WTC11 (cell line): ENCODE measurements around the gene CACHD1. TPM values are rescaled to one million over a fixed set of nuclear protein-coding genes. Genes with fewer than 3 reads are reported as not detected.

Source experiments
- ATAC-seq: fragments of 200-7000 bp; cut with Tn5 transposase; 2 replicates; pipeline ENCODE4 v1.10.0; 2021; ENCODE audit warnings: mild to moderate bottlenecking, moderate library complexity
- CTCF ChIA-PET: fragments of 300-600 bp; sonication (Branson Sonifier 250); formaldehyde crosslinking; loops from one replicate; lab custom pipeline; 2021; ENCODE audit warnings: antibody characterized with exemption; lab: Charles Lee
- POLR2A ChIA-PET: fragments of 350-600 bp; sonication (Branson Sonifier 250); formaldehyde crosslinking; loops from one replicate; lab custom pipeline; 2021; ENCODE audit warnings: antibody characterized with exemption; lab: Charles Lee
- DNase-seq: peaks from one replicate; pipeline ENCODE4 v3.0.0; 2021; ENCODE audit warnings: low spot score
- H3K27ac Mint-ChIP-seq: 2 replicates; pipeline ENCODE4 v1.8.0; 2021; ENCODE audit warnings: mixed read lengths
- H3K27me3 Mint-ChIP-seq: 2 replicates; pipeline ENCODE4 v1.8.0; 2021; ENCODE audit warnings: low read depth, mild to moderate bottlenecking, moderate library complexity, mixed read lengths
- H3K36me3 Mint-ChIP-seq: 2 replicates; pipeline ENCODE4 v1.8.0; 2021; ENCODE audit warnings: mixed read lengths
- H3K4me1 Mint-ChIP-seq: 2 replicates; pipeline ENCODE4 v1.8.0; 2022; ENCODE audit warnings: mixed read lengths
- H3K4me3 Mint-ChIP-seq: 2 replicates; pipeline ENCODE4 v1.8.0; 2021; ENCODE audit warnings: mild to moderate bottlenecking, moderate library complexity, mixed read lengths
- H3K9me3 Mint-ChIP-seq: 2 replicates; pipeline ENCODE4 v1.8.0; 2021; ENCODE audit warnings: mixed read lengths
- CREB1 ChIP-seq: sonication (generic); formaldehyde crosslinking; IDR thresholded peaks from 2 replicates; pipeline ENCODE4 v1.8.0; 2023; ENCODE audit warnings: mild to moderate bottlenecking, missing genetic modification reagents
- E2F1 ChIP-seq: sonication (generic); formaldehyde crosslinking; IDR thresholded peaks from 2 replicates; pipeline ENCODE4 v1.8.0; 2022; ENCODE audit warnings: mild to moderate bottlenecking, missing genetic modification reagents
- EMX1 ChIP-seq: fragments of 250-450 bp; sonication (Bioruptor Pico); IDR thresholded peaks from 2 replicates; pipeline ENCODE4 v1.8.0; 2021; ENCODE audit warnings: mild to moderate bottlenecking
- FOXP1 ChIP-seq: sonication (generic); formaldehyde crosslinking; IDR thresholded peaks from 2 replicates; pipeline ENCODE4 v1.8.0; 2022; ENCODE audit warnings: missing genetic modification reagents, mild to moderate bottlenecking, moderate library complexity, borderline replicate concordance
- HMGA2 ChIP-seq: fragments of 250-450 bp; sonication (Bioruptor Pico); IDR thresholded peaks from 2 replicates; pipeline ENCODE4 v1.4.0; 2021; ENCODE audit warnings: mild to moderate bottlenecking, moderate library complexity
- IRF2 ChIP-seq: sonication (generic); formaldehyde crosslinking; IDR thresholded peaks from 2 replicates; pipeline ENCODE4 v1.8.0; 2022; ENCODE audit warnings: low read depth, missing genetic modification reagents, borderline replicate concordance
- MXD4 ChIP-seq: fragments of 250-450 bp; sonication (Bioruptor Pico); IDR thresholded peaks from 2 replicates; pipeline ENCODE4 v1.8.0; 2021; ENCODE audit warnings: mild to moderate bottlenecking, moderate library complexity, borderline replicate concordance
- NFE2L1 ChIP-seq: sonication (generic); formaldehyde crosslinking; IDR thresholded peaks from 2 replicates; pipeline ENCODE4 v1.8.1; 2023; ENCODE audit warnings: missing genetic modification reagents
- NFYB ChIP-seq: sonication (generic); formaldehyde crosslinking; conservative IDR thresholded peaks from 2 replicates; pipeline ENCODE4 v1.8.0; 2022; ENCODE audit warnings: low read depth, missing genetic modification reagents
- NR3C1 ChIP-seq: sonication (generic); formaldehyde crosslinking; conservative IDR thresholded peaks from 2 replicates; pipeline ENCODE4 v1.8.1; 2023; ENCODE audit warnings: low read depth, mild to moderate bottlenecking, missing genetic modification reagents
- SMAD3 ChIP-seq: sonication (generic); formaldehyde crosslinking; IDR thresholded peaks from 2 replicates; pipeline ENCODE4 v1.8.0; 2022; ENCODE audit warnings: missing genetic modification reagents, mild to moderate bottlenecking, borderline replicate concordance
- TCF7 ChIP-seq: sonication (generic); formaldehyde crosslinking; IDR thresholded peaks from 2 replicates; pipeline ENCODE4 v1.8.0; 2022; ENCODE audit warnings: mild to moderate bottlenecking, low read depth, missing genetic modification reagents, moderate library complexity
- TEAD4 ChIP-seq: sonication (generic); formaldehyde crosslinking; IDR thresholded peaks from 2 replicates; pipeline ENCODE4 v1.8.0; 2022; ENCODE audit warnings: mild to moderate bottlenecking, missing genetic modification reagents
- ZNF281 ChIP-seq: sonication (generic); formaldehyde crosslinking; IDR thresholded peaks from 2 replicates; pipeline ENCODE4 v1.8.0; 2023; ENCODE audit warnings: mild to moderate bottlenecking, missing genetic modification reagents
- ZNF416 ChIP-seq: fragments of 250-450 bp; sonication (Bioruptor Pico); IDR thresholded peaks from 2 replicates; pipeline ENCODE4 v1.9.0; 2021; ENCODE audit warnings: mild to moderate bottlenecking, inconsistent platforms
- ZNF512 ChIP-seq: sonication (generic); formaldehyde crosslinking; IDR thresholded peaks from 2 replicates; pipeline ENCODE4 v1.8.1; 2022; ENCODE audit warnings: missing genetic modification reagents, borderline replicate concordance
- total RNA-seq: library from RNA; stranded (reverse); gene quantifications from 3 replicates; pipeline ENCODE4 v1.2.3, GENCODE V29; 2021
- TF ChIP-seq, protein P1 (sequence below): sonication (generic); formaldehyde crosslinking; IDR thresholded peaks from 2 replicates; pipeline ENCODE4 v1.8.0; 2023; ENCODE audit warnings: missing genetic modification reagents
- TF ChIP-seq, protein P2 (sequence below): sonication (generic); formaldehyde crosslinking; IDR thresholded peaks from 2 replicates; pipeline ENCODE4 v1.8.0; 2022; ENCODE audit warnings: missing genetic modification reagents

Gene CACHD1
- total RNA-seq, 1 experiment from 2014 or later = 26.3 TPM

DNA sequence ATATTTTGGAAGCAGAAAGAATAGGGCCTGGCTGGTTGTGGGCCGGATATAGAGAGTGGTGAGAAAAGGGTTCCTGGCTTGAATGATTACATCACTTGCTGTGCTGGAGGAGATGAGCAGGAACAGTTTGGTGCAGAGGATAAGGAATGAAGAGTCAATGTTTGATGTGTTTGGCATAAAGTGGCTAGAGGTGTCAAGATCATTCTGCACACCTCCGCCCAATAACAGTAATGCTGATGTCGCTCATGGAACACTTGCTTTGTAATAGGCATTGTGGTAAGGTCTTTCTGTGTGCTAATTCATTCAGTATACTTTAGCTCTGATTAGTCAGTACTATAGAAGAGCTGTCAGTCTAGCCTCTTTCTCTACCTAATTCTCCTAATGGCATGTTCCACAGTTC, 226.9 kb downstream of the CACHD1 start (continued):
- TF ChIP-seq ZNF512 (CRISPR knock-in tag) = no peak
- no peak for TF ChIP-seq NR3C1 (CRISPR knock-in tag)
- TF ChIP-seq ZNF281 (CRISPR knock-in tag) = no peak
- no peak for TF ChIP-seq TCF7 (CRISPR knock-in tag)
- TF ChIP-seq E2F1 (CRISPR knock-in tag) = no peak
- TF ChIP-seq ZNF416 (CRISPR knock-in tag) = no peak

DNA sequence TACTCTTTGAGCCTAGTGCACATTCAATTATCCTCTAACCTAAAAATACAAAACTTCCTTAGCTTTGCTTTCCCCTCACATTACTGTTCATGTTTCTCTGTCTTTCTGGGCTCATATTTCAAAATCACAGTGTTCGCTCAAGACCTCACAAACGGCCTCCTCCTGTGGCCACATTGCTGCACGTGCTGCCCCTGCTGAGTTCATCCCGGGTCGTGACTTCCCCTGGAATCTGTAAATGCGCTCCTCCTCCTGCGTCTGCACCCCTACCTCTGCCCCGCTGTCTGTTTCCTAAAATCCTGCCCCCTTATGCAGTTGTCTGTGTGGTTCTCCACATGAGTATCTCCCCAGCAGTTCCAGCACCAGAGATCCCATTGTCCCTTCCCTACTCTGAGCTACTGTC, 229.4 kb downstream of the CACHD1 start:
- CTCF ChIA-PET = no interaction called here
- DNase-seq = no peak
- peaks cover 11% of the 10 kb centered on the region for H3K4me1 Mint-ChIP-seq

GRCh38 chr1:64701071-64701470, 231.1 kb downstream of the CACHD1 start:
- CTCF ChIA-PET = no interaction called here
- no peak overlapping the region for H3K4me3 Mint-ChIP-seq

More for the DNA sequence above, 229.4 kb downstream of the CACHD1 start:
- peak; percentile 55 for ATAC-seq
- TF ChIP-seq CREB1 = no peak
- TF ChIP-seq, all 79 proteins: peak for 0
- Mint-ChIP-seq H3K36me3 (no peaks in the 10 kb centered on the region), H3K4me3 (no peak overlapping the region), H3K9me3 (peaks cover 6% of the 10 kb centered on the region), H3K27ac (no peak overlapping the region), H3K27me3 (no peaks in the 10 kb centered on the region; the same call in 1 of the 2 replicates)
- POLR2A ChIA-PET = interaction anchor here (0.7 kb wide), 1 partner anchor 125 kb away, joined by 4 read pairs; no protein-coding TSS in a partner anchor

DNA sequence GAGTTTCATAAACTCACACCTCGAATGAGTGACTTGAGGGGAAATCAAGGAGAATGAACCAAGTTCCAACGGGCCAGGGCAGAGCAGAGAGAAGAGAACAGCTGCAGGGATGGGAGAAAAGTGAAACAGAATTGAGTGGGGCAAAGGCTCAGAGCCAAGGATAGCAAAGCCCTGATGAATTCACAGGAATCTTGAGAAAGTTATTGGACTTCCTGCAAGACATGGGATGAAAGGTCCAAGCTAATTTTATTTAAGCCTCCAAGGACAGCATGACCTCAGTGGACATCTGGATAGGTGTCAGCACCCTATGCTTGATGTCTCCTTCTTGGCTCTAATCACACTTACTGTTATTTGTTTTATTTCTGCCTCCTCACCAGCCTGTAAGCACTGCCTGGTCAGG, 232.0 kb downstream of the CACHD1 start:
- H3K27me3 Mint-ChIP-seq = no peaks in the 10 kb centered on the region; the same call in 1 of the 2 replicates
- DNase-seq = no peak
- peaks cover 11% of the 10 kb centered on the region for H3K4me1 Mint-ChIP-seq
- ATAC-seq = no peak
- H3K36me3 Mint-ChIP-seq = no peaks in the 10 kb centered on the region
- H3K9me3 Mint-ChIP-seq = peaks cover 6% of the 10 kb centered on the region
- POLR2A ChIA-PET = interaction anchor here (0.6 kb wide), 1 partner anchor 444 kb away, joined by 4 read pairs; no protein-coding TSS in a partner anchor
- CTCF ChIA-PET = no interaction called here
- TF ChIP-seq TEAD4 (CRISPR knock-in tag) (no peak), MXD4 (no peak), ZNF512 (CRISPR knock-in tag) (no peak), FOXP1 (no peak), NFE2L1 (CRISPR knock-in tag) (no peak), IRF2 (no peak), HMGA2 (CRISPR knock-in tag) (no peak), SMAD3 (no peak), NFYB (CRISPR knock-in tag) (no peak)
- TF ChIP-seq, protein P1, sequence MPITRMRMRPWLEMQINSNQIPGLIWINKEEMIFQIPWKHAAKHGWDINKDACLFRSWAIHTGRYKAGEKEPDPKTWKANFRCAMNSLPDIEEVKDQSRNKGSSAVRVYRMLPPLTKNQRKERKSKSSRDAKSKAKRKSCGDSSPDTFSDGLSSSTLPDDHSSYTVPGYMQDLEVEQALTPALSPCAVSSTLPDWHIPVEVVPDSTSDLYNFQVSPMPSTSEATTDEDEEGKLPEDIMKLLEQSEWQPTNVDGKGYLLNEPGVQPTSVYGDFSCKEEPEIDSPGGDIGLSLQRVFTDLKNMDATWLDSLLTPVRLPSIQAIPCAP (CRISPR knock-in tag) = no peak
- TF ChIP-seq, protein P2, sequence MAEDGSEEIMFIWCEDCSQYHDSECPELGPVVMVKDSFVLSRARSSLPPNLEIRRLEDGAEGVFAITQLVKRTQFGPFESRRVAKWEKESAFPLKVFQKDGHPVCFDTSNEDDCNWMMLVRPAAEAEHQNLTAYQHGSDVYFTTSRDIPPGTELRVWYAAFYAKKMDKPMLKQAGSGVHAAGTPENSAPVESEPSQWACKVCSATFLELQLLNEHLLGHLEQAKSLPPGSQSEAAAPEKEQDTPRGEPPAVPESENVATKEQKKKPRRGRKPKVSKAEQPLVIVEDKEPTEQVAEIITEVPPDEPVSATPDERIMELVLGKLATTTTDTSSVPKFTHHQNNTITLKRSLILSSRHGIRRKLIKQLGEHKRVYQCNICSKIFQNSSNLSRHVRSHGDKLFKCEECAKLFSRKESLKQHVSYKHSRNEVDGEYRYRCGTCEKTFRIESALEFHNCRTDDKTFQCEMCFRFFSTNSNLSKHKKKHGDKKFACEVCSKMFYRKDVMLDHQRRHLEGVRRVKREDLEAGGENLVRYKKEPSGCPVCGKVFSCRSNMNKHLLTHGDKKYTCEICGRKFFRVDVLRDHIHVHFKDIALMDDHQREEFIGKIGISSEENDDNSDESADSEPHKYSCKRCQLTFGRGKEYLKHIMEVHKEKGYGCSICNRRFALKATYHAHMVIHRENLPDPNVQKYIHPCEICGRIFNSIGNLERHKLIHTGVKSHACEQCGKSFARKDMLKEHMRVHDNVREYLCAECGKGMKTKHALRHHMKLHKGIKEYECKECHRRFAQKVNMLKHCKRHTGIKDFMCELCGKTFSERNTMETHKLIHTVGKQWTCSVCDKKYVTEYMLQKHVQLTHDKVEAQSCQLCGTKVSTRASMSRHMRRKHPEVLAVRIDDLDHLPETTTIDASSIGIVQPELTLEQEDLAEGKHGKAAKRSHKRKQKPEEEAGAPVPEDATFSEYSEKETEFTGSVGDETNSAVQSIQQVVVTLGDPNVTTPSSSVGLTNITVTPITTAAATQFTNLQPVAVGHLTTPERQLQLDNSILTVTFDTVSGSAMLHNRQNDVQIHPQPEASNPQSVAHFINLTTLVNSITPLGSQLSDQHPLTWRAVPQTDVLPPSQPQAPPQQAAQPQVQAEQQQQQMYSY = no peak
- TF ChIP-seq, all 79 proteins: peak for 0
- Mint-ChIP-seq H3K27ac (no peak overlapping the region), H3K4me3 (no peak overlapping the region)

More at GRCh38 chr1:64701071-64701470, 231.1 kb downstream of the CACHD1 start:
- TF ChIP-seq EMX1 (CRISPR knock-in tag) (no peak), CREB1 (no peak)
- Mint-ChIP-seq H3K36me3 (no peaks in the 10 kb centered on the region), H3K4me1 (peaks cover 11% of the 10 kb centered on the region), H3K27ac (no peak overlapping the region), H3K9me3 (peaks cover 6% of the 10 kb centered on the region), H3K27me3 (no peaks in the 10 kb centered on the region; the same call in 1 of the 2 replicates)
- POLR2A ChIA-PET = interaction anchor here (0.6 kb wide), 1 partner anchor 443 kb away, joined by 4 read pairs; no protein-coding TSS in a partner anchor
- peak; percentile 29; the same call in 1 of the 2 replicates for ATAC-seq
- DNase-seq = no peak
